TTC549 (cell line): Measurements from ENCODE around the gene FAM237A.

ENCODE experiments used
- FAIRE-seq: peaks from 2 replicates; lab custom pipeline; 2012; peaks lifted over from hg19 to GRCh38; lab: Jason Lieb, UNC

The FAM237A gene

DNA sequence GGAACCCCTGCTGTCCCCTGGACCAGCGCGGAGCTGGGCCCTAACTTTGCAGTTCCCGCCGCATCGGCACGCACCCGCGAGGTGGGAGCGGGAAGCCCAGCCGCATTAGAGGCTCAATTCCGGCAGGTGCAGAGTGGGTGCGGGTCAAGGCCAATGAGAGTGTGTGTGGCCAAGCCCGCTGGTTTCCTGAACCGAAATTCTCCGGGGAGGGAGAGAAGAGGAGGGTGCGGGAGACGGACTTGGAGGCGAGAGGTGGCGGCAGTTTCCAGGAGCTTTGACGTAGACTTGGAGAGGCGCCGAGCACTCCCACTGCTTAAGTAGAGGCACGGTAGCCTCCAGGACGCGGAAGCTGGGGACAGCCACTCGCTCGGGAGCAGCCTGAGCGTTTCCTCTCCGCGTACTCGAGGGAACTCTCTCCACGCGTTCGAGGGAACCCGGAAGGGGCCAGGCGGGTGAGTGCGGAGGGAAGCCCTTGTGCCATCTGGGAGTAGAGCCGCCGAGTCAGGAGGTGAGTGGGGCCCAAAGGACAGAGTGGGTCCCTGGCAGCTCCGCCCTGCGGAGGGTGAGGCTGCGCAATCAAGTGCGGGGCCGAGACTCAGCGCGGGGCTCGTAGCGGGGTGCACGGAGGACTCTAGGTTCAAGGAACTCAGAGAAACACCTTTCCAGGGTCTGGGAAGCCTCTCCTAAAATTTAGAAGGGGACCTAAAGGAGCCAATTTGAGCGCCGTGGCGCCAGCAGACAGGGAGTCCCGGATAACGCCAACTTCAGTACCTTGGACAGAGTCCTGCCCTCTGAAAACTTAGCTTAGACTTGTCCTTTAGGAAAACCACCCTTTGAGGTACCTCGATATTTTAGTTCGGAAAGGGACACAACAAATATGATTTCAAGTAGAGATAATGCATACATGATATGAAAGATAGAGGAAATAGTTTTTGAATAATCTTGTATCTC, at the start of gene FAM237A:
Gene FAM237A, plus strand, starts transcription at position 413 of the 951 bp plus-strand sequence. CDS start 1,750 bp downstream, outside the sequence.
- no peak for FAIRE-seq

DNA sequence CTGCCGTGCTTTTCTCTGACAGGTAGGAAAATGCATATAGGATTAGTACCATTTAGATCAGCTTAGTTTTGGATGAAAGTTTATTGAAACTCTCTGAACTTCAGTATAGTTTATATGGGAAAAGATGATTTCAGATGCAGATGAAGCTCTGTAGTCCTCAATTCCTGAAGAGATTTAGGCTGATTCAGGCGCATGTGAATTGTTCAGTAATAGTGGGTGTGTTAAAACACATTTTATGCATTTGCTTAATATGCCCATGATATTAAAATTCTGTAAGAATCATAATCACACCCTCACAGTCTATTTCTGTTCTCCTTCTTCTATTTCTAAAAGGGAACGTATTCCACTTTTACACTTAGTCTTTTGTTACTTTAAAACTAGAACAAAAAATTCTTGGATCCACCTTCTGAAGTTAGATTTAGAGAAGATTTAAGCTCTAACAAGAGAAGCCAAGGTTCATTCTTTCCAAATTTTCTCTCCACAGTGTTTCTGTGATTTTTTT, 44.5 kb upstream of the FAM237A start:
- FAIRE-seq = no peak

DNA sequence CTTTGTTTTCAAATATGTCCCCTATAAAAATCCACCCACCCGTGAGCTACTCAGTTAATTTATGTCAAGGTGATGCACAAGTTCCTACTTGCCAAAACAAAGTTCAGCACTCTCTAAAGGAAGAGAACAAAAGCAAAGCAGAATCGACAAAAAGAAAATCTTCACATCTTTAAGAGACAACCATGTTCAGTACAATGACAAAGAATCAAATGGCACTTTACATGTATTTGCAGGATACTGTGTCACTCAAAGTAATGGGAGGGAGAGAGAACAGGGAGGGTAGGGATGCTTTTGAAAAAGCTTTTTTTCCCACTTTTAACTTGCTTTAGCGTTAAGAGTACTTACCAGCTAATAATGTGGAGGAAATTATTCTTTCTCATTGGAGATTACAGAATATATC, 39.0 kb upstream of the FAM237A start:
- FAIRE-seq = no peak

DNA sequence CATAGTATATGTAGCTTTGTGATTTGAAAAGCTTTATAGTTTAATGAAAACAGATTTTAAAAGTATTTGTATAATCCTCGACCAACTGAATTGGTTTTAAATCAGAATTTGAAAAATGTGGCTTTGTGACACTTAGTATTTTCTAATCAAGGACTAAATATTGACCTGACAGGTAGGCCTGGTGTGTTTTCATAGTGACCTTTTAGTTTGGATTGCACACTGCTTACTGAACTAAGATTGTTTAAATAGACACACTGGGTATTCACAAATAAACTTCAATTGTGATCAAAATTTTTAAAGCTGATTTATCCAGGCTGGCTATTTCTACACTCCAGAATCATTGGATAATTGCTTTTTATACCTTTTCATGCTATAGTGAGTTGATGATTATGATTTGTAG, 31.8 kb upstream of the FAM237A start:
- FAIRE-seq = no peak

DNA sequence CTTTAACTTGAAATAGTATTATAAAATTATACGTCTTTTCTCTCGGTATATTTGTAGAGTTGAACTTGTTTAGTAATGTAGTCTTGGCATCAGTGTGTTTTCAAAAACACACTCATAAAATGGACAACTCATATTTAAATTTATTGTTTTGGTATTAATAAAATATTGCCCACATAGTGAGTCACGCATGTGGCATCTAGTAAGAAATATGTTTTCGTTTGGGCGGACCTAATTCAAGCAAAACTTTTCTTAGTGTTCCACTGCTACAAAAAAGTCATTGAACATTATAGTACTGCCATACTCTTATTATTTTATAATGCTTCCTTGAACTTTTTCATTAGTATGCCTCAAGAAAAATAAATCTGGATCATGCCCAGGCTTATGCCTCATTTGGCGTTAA, 31.1 kb upstream of the FAM237A start:
- FAIRE-seq = no peak

DNA sequence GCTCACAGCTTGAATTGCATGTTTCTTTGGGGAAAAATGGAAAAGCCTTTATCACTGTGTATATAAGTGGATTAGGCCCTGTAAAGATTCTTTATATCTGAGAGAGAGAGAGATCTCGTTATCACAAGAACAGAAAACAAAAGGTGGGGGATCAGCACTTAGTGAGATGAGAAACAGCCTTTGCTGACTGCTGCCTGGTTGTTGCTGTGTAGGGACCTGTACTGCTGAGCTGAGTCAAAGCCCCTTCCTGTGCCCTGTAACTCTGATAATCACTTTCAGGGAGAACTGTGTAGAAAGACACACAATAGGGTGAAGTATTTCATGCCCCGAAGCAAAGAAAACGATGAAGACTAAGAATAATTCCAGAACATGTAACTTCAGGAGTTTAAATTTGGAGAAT, 30.6 kb upstream of the FAM237A start:
- no peak for FAIRE-seq

DNA sequence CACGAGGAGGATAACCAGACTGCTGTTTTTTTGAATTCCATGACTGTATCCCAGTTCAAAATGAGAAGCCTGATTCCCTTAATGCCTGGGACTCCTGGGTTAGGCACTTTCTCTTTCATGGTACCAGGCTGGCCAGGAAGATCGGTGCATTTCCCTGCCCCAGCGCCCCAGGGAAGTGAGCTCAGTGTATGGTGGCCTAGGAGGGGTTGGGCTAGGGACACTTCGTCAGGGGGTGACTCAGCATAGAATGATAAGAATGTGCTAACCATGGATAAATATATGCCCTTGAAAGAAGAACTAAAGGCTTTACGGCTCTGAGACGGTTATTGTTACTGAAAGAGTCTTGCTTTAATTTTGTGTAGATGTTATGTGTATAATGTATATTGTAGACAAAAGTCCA, 27.5 kb upstream of the FAM237A start:
- FAIRE-seq = no peak

DNA sequence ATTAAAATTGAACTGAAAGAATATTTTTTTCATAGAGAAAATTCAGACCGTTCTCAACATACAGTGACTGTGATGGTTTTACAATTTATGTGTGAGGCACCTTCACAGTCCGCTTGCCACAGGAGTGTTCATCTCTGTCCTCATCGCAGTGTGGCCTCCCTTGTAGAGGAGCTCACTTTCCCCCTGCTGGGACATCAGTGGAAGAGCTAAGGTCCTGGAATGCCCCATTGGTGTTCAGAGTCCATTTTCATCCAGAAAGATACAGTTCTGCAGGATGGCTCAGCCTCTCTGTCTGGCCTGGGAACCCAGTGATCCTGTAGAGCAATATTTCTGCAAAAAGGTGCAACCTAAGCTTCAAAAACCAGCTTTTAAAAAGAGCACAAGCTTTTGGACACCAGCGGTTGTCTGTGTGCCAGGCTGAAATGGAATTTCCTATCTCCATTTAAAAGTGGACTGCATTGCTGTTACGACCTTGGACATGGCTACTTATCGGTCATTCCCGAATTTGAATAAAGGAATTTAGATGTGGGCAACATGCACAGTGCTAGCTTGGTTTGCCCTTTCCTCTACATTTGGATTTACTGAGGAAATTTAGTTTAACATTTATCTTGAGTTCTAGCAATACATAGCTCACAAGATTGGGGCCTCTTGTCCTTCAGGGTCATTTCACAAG, 26.7 kb upstream of the FAM237A start:
- FAIRE-seq = no peak

DNA sequence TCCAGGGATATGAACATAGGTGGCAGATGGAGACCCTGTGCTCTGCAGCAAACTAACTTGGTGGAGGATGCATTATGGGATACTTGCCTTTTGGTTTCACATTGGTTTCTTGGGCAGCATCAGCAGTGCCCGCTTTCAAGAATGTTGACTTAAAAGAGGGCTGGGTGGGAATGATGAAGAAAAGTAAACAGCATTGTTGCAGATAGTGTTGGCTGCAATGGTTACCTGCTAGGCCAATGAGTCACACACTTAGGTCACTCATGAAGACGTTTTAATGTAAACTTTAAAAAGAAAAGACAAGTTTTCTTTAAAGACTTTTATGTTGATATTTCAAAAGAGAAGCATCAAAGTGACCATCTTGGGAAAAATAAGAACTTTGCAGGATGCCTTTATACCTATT, 26.1 kb upstream of the FAM237A start:
- no peak for FAIRE-seq

DNA sequence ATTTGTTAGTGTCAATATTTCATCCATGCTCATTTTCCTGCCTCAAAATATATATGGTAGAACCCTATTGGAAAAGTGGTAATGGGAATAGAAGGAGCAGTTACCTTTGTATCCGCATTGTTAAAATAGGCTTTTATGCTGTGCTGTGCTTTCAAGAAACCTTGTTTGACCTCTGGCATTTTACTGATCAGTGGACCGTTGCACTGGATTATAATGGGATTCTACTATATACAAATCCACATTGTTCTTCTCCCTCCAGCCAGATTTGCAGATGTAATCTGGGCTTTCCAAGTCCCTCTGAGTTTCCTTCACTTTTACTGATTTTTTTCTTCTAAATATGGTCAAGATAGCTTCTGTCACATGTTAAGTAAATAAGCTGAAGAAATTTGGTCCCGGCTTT, 23.3 kb upstream of the FAM237A start:
- no peak for FAIRE-seq

DNA sequence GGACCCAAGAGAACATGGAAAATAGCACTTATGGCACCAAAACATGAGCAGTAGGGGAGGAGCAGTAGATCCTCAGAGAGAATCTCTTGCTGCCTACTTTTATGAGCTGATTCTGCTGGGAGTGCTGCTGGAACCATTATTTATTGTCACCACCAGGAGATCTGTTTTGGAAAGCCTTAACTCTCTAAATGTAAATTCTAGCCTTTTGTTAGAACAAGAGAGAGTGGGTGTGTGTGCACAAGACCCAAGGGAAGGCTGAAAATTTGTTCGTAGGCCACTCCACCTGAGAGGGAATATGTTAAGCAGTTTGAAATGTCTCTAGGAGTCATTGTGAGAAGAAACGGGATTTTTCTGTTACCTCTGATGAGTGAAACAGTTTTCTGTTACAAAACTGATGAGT, 16.2 kb upstream of the FAM237A start:
- FAIRE-seq = no peak

DNA sequence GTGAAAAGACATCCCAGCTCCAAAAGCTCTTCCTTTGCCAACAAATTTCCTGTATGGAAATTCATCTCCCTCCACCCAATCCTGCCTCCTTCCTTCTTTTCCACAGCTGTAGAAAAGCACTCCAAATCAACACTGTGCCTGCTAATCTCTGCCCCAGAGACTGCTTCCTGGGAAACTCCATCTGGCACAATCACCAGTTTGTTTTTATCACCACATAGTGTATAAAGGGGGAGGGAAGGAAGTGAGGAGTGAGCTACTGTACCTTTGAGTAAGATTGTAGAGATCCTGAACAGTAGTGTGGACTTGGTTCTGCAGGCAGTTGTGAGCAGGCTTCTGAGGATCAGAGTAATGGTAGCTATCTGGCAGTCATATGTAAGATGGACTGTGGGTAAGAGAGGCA, 14.7 kb upstream of the FAM237A start:
- FAIRE-seq = no peak

DNA sequence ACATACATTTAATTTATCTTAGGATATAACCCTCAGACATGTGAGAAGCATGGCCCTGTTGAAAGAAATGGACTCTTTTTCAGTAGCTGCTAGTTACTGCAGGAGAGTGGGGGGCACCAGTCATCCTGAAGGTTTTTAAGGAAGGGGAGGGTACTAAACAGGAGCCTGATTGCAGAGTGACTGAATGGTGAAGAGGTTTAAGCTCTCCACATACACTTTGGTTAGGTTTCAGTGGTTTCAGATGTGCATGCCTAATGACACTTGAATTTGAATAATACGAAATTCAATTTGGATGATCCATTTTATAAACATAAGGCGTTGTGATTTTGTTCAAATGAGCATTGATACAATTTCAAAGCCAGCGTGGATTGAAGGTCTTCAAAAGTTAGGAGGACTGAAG, 10.9 kb upstream of the FAM237A start:
- no peak for FAIRE-seq

DNA sequence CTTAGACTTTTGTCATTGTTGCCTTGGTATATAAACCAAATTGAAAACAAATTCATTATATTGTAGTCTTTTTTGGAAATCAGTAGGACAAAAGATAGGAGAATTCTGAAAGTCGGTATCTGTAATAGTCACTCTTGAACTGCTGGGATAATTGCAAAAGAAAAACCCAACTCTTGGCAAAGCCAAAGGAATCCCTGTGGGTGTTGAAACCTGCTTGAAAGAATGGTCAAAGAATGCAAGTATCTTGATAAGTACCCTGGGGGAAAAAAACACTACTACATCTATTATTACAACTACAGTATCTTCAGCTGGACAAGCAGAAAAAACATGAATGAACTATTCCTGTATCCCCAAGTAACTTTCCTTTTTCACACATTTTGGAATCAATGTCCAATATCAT, 7.3 kb upstream of the FAM237A start:
- no peak for FAIRE-seq

DNA sequence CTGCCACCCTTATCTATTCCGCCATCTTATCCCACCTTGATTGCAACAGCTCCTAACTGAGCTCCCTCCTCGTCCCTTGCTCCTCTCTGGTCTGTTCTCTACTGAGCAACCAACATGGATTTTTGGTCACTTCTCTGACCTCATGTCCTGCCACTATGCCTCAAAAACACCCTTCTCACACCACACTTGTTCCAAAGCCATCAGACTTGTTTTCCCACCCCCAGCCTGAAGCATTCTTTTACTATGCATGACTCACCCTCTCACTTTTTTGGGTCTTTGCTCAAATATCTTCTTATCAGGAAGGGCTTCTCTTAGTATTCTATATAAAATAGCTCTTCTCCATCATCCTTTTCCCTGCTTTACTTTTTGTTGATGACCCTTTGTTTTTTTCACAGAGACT, 2.7 kb upstream of the FAM237A start:
- FAIRE-seq = no peak

DNA sequence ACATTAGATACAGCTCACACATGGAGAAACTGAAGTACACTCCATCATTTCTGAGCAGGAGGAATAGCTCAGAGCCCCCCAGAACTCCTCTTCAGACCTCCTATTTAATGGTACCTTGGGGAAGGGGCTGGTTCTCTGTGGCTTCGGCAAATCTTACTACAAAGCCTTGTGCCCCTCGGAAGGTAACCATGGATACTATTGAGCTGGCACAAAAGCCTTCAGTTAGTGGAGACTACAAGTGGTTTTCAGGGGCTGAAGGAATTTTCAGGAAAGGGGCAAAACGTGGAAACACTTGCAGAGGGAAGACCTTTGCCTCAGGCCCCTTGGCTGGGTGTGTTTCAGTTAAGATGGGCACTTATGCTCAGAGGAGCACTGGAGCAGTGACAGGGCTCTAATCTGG, 1.1 kb upstream of the FAM237A start:
- no peak for FAIRE-seq

DNA sequence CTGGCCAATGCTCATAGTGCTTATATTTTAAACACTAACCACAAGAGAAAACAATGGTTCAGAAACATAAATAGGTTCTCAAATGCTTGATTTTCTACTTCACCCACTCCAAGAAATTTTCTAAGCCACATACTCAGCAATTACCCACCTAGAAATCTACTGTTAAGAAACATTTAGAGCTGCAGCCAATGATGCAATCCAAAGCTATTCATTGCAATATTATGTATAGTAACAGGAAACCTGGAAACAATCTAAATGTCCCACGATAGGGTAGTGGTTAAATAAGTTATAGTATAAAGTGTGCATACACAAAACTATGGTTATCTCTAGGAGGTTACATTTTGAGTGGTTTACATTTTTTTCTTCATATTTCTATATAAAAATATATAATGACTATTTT, 5.7 kb downstream of the FAM237A start:
- FAIRE-seq = no peak

DNA sequence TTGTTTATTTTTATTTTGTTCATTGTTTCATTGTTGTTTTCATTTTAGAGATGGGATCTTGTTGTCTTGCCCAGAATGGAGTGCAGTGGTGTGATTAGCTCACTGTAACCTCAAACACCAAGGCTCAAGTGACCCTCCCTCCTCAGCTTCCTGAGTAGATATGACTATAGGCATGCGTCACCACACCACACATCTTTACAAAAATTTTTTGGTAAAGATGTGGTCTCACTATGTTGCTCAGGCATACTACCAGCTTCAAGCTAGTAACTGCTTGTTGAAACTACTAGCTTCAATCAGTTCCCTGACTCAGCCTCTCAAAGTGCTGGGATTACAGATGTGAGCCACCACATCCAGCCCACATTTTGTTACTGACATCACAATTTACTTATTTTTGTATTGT, 14.8 kb downstream of the FAM237A start:
- FAIRE-seq = no peak

DNA sequence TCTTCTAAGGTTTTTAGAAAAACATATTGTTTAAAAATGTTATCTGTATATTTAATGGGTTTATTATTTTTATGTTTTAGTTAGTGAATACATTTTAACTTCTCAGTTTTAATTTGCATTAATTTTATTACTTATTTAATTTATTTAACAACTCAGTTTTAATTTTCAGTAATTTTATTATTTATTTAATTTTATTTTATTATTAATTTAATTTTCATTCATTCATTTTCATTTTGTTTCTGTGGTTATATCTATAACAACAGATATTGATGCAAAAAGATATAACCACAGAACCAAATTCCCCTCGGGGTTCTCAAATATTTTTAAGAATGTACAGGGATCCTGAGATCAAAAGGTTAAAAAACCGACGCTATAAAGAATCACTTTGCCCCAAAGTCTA, 23.0 kb downstream of the FAM237A start:
- FAIRE-seq = peak; percentile 82

DNA sequence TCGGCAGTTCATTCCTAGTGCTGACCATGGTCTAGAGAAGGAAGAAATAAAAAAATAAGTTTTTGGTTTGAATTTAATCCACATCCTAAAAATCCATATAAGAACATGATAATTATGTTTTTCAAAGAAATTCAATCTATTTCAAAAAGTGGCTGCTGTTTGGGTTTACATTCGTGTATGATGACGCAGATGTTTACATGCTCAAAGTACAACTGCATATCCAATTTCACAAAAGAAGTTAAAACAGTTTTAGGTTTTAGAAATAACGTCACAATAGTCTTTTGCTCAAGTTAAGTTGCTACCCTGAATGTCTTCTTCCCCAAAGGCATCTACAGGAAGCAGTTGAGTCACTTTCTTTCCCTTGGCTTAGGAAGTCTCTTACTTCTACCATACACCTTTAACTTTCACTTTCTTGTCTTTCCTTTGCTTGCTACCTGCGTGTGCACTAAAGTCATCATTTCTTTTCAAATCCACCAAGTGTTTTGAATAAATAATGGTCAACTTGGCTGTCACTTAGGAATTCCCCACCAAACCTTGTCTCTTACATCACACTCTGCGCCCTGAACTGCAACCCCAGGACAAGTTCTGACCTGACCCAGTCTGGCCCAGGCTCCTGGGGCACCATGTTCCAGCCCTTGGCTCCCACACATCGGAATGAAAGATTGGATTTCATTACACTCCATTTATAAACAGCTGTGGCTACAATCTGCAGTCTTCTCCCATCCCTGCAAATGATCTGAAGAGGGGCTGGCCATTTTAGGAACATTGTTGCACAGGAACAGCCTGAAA, 28.4 kb downstream of the FAM237A start:
- no peak for FAIRE-seq

DNA sequence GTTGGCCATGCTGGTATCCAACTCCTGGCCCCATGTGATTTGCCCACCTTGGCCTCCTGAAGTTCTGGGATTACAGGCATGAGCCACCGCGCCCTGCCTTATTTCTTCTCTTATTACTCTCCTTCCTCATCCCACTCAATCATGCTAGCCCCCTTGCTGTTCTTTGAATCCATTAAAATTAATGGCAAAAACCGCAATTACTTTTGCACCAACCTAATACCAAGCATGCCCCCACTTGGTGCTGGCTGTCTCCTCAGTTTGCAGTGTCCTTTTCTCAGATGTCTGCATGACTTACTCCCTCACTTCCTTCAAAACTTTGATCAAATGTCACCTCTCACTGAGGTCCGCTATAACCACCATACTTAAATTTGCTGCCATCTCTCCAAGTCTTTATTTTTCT, 41.3 kb downstream of the FAM237A start:
- no peak for FAIRE-seq

DNA sequence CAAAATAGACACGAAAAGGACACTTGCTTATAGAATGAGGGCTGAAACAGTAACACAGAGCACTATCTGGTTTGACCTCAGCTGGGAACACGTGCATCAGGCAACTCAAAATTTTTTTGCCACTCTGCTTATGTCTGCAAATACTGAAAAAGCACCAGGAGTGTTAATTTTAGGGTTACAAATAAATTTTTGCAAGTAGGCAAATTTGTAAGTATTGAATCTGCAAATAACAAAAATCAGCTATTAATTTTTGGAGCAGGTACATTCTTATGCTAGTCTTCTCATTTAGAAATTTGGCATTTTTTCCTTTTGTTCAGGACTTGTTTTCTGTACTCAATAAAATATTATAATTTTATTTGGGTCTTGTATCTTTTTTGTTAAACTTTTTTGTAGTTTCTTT, 46.2 kb downstream of the FAM237A start:
- FAIRE-seq = no peak

DNA sequence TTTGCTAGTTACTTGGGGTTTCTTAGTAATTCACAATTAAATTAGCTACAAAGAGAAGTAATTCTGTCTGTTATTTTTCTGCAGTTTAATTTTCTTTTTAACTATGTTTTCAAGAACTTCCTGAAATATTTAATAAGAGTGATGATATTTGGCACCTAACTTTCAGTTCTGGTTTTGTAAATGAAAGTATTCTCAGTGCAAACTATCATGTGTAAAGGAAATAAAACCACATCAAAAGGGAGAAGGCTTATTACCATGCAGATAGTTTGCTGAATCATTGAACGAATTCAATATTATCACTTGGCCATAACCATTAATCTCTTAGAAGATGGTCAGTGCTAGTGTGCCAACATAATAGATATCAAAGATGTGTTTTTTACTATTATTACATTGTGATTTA, 46.7 kb downstream of the FAM237A start:
- no peak for FAIRE-seq
